A172 (cell line): ENCODE results near the gene RAP1GAP2. TPM values are rescaled to one million over a fixed set of nuclear protein-coding genes. Genes with fewer than 3 reads are reported as not detected.
A peak's percentile ranks its signal among the peaks of the same experiment; 100 is the strongest.

Experiments used
- DNase-seq: peaks from one replicate; pipeline ENCODE4 v3.0.0-alpha.2; 2015; ENCODE audit warnings: low spot score
- total RNA-seq: library from RNA; depleted of rRNA; stranded (reverse); fragments of >200 nt; shearing (Covaris generic); gene quantifications from 2 replicates; pipeline ENCODE4 v1.2.3, GENCODE V29; 2014

RAP1GAP2 gene
- total RNA-seq, 1 experiment from 2014 or later, result 6.4 TPM

DNA sequence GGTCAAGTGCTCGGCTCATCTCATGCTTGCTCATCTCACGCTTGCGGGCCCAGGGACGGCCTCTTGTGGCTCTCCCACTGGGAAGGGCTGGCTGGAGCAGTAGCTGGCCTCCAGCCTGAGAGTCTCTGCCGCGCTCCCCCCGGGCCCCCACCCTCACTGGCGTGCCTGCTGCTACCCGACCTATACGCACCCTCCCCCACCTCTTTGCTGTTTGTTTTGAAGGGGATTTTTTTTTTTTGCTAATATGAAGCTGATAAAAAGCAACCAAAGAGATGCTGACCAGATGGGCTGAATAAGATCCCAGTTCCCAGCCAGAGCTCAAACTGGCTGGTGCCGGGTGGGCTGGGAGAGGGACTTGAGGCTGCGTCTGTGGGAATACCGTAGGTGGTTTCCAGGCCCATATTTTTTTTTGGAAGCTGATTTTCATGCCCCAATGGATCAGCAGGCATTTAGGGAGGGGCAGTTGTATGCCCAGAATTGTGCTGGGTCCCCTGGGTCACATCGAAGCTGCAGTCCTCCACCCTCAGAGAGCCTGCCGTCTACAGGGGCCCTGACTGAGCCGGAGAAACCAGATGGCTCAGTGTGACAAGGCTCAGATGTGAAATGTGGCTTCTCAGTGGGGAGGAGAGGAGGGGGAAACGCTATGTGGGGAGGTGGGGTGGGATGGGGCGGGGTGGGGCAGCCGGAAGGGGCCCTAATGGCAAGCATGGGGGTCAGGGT is 115.0 kb downstream of the RAP1GAP2 start:
- DNase-seq, result no peak

- DNase-seq, result no peak
These were observed 115.5 kb downstream of the RAP1GAP2 start for GRCh38 chr17:2911755-2912111.

GRCh38 chr17:2912754-2913153 is 116.5 kb downstream of the RAP1GAP2 start:
- no peak for DNase-seq

DNA sequence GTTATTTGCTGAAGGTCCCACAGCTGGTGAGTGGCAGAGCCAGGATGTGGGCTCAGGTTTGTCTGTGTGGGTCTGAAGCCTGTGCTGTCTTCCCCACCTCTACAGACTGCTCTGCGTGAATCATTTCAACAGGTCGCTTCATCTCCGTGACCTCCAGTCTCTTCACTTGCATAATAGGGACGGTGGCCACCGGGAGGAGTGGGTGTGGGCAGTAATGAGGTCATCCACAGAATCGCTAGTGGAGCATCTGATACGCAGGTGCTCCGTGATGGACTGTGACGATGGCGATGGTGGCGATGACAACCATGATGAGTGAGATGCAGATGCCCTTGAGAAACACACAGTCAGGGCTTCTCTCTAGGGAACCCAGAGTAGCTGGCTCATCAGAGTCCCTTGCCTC is 120.2 kb downstream of the RAP1GAP2 start:
- DNase-seq, result no peak

- no peak for DNase-seq
These were observed 125.2 kb downstream of the RAP1GAP2 start for GRCh38 chr17:2921443-2921842.

- no peak for DNase-seq
These were observed 128.0 kb downstream of the RAP1GAP2 start for GRCh38 chr17:2924211-2924610.

DNA sequence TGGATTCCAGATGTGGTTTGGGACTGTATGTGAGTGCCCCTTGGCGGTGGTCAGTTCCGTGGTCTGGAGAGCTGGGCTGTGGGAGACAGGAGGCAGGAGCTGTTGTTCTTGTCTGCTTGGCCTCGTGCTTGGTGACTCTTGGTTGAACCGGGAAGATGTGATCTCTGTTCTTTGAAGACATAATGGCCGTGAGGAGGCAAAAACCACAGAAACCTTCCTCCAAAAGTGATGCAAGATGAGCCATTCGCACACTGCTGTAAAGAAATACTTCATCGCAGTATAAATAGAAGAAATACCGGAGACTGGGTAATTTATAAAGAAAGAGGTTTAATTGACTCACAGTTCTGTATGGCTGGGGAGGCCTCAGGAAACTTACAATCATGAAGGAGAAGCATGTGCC is 128.8 kb downstream of the RAP1GAP2 start:
- no peak for DNase-seq

DNA sequence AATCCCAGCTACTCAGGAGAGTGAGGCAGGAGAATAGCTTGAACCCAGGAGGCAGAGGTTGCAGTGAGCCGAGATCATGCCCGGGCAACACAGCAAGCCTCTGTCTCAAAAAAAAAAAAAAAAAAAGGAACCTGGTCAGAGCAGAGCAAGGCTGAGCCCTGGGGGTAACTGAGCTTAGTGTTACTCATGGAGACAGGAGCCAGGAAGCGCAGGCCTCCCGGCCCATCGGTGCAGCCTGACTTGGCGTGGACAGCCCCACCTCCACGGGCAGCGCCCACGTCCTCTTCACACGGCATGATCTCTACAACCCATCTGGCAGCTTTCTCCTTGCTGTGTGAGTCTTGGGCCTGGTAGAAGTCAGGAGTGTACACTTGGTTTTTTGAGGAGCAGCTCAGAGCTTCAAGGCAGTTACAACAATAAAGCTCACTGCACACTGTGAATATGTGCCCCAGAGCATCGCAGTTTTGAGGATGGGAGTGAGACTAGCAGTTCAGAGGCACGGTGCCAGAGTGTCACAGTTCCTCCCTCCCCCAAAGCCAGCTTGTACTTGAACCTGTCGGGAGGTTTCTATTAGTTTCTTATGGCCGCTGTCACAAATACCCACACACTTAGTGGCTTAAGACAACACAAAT is 129.9 kb downstream of the RAP1GAP2 start:
- peak; percentile 28 for DNase-seq

- DNase-seq, result no peak
These were observed 132.2 kb downstream of the RAP1GAP2 start for GRCh38 chr17:2928294-2928890.

- peak; percentile 45 for DNase-seq
These were observed 133.8 kb downstream of the RAP1GAP2 start for GRCh38 chr17:2929881-2930533.

DNA sequence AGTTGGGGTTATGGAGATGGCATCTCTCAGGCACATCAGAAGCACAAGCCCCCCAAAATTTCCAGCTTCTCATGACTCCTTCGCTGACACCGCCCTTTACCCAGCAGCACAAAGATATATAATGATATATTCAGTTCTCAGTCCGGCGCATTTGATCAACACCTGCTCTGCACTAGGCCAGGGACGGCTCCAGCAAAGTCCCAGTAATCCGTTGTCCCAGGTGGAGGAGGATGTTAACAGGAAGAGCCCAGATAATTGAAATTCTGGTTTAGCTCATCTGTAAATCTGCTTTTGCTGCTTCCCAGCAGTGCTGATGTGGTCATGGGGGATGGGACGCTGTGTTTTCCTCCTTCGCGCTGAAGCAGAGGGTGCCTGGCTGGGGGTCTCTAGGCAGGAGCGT is 135.6 kb downstream of the RAP1GAP2 start:
- DNase-seq, result no peak

- no peak for DNase-seq
These were observed 136.7 kb downstream of the RAP1GAP2 start for GRCh38 chr17:2932946-2933345.

DNA sequence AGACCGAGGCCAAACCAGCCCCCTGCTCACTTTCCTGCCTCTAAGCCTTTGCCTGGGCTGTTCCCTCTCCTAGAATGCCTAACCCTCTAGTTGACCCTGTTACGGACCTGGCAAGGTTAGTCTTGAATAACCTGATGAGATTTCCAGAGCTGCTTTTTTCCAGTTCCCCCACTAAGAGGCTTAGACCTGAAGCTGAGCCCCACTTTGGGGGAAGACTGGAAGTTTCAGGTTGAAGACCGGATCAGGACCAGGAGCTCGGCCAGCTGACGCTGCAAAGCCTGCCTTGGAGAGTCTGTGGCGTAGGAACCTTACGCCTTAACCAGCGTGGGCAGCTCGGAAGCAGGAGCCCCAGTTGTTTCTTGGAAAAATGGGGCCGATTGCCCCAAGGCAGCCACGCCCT is 137.4 kb downstream of the RAP1GAP2 start:
- DNase-seq, result no peak

- DNase-seq, result no peak
These were observed 139.4 kb downstream of the RAP1GAP2 start for GRCh38 chr17:2935632-2936031.

- no peak for DNase-seq
These were observed 140.1 kb downstream of the RAP1GAP2 start for GRCh38 chr17:2936351-2936750.

- DNase-seq, result no peak
These were observed 140.6 kb downstream of the RAP1GAP2 start for GRCh38 chr17:2936771-2937321.

- no peak for DNase-seq
These were observed 141.2 kb downstream of the RAP1GAP2 start for GRCh38 chr17:2937331-2938003.

DNA sequence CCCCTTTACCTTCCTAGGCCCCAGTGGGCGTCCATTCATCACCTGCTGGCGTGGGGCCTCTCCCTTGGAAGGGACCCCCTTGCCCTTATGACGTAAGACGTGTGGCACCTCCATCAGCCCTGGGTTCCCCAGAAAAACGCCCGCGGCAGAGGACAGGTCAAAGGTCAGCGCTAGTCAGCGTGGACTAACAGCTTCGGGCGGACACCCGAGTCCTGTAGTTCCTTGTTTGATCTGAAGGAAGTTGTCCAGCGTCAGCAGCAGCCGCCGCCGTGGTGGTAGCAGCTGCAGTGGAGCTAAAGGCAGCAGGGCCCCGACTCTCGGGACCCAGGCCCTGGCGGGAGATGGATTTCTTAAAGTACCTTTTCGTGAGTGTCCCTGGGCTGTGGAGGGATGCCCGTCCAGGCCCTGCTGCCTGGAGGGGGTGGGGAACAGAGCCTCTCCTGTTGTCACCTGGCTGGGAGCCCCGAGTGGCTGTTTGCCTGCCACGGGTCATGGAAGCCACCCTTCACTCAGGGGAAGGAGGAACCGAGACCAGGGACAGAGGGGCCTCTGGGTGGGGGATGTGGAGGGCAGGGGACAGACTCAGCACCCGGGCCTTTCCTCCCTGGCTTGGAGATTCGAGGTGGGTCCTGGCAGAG is 143.6 kb downstream of the RAP1GAP2 start:
- no peak for DNase-seq

- no peak for DNase-seq
These were observed 144.1 kb downstream of the RAP1GAP2 start for GRCh38 chr17:2940352-2940751.

DNA sequence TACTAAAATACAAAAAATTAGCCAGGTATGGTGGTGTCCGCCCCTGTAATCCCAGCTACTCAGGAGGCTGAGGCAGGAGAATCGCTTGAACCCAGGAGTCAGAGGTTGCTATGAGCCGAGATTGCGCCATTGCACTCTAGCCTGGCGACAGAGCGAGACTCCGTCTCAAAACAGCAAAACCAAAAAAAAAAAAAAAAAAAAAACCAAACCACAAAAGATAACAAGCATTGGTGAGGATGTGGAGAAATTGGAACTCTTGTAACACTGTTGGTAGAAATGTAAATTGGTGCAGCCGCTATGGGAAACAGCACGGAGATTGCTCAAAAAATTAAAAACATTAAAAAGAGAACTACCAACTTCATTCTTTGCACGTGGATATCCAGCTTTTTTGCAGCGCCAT is 147.7 kb downstream of the RAP1GAP2 start:
- no peak for DNase-seq

GRCh38 chr17:2945299-2945698 is 149.1 kb downstream of the RAP1GAP2 start:
- DNase-seq, result no peak
